H9 (cell line): ENCODE measurements around the gene IKZF1. TPM values are rescaled to one million over a fixed set of nuclear protein-coding genes. Genes with fewer than 3 reads are reported as not detected.

ENCODE experiments used
- DNase-seq: peaks from one replicate; pipeline ENCODE4 v3.0.0-alpha.2; 2017
- H2AFZ ChIP-seq: one replicate; pipeline ENCODE4 v1.6.1; 2013; ENCODE audit warnings: mild to moderate bottlenecking, low read length, control low read depth, moderate library complexity
- H2AK5ac ChIP-seq: 2 replicates; pipeline ENCODE4 v1.6.1; 2013; ENCODE audit warnings: low read length, control low read depth, mixed read lengths; ENCODE audit not compliant: insufficient read length
- H2BK120ac ChIP-seq: one replicate; pipeline ENCODE4 v1.6.1; 2013; ENCODE audit warnings: low read depth, mild to moderate bottlenecking, low read length, control low read depth, inconsistent platforms; ENCODE audit not compliant: poor library complexity, severe bottlenecking
- H2BK12ac ChIP-seq: 2 replicates; pipeline ENCODE4 v1.6.1; 2013; ENCODE audit warnings: low read length, control low read depth, mixed read lengths, low read depth; ENCODE audit not compliant: insufficient read length
- H2BK15ac ChIP-seq: 2 replicates; pipeline ENCODE4 v1.6.1; 2013; ENCODE audit warnings: low read depth, low read length, control low read depth
- H2BK20ac ChIP-seq: one replicate; pipeline ENCODE4 v1.6.1; 2013; ENCODE audit warnings: low read depth, mild to moderate bottlenecking, low read length, control low read depth, inconsistent platforms; ENCODE audit not compliant: poor library complexity, severe bottlenecking
- H2BK5ac ChIP-seq: 2 replicates; pipeline ENCODE4 v1.6.1; 2013; ENCODE audit warnings: low read length, control low read depth, mixed read lengths; ENCODE audit not compliant: insufficient read length
- H3K14ac ChIP-seq: 2 replicates; pipeline ENCODE4 v1.6.1; 2013; ENCODE audit warnings: low read length, control low read depth; ENCODE audit not compliant: insufficient read depth
- H3K18ac ChIP-seq: 2 replicates; pipeline ENCODE4 v1.6.1; 2013; ENCODE audit warnings: low read depth, mild to moderate bottlenecking, mixed read lengths, low read length, control low read depth; ENCODE audit not compliant: insufficient read length
- H3K23ac ChIP-seq: 2 replicates; pipeline ENCODE4 v1.6.1; 2013; ENCODE audit warnings: low read length, control low read depth, mixed read lengths, low read depth; ENCODE audit not compliant: insufficient read length
- H3K23me2 ChIP-seq: 2 replicates; pipeline ENCODE4 v1.6.1; 2013; ENCODE audit warnings: low read depth, mild to moderate bottlenecking, mixed read lengths, low read length, control low read depth; ENCODE audit not compliant: insufficient read length, poor library complexity, severe bottlenecking
- H3K27ac ChIP-seq: 2 replicates; pipeline ENCODE4 v1.5.1; 2013; ENCODE audit warnings: low read length, control low read depth, mixed read lengths, low read depth; ENCODE audit not compliant: insufficient read length
- H3K27me3 ChIP-seq: 2 replicates; pipeline ENCODE4 v1.6.1; 2013; ENCODE audit warnings: low read length, control low read depth, inconsistent platforms; ENCODE audit not compliant: insufficient read depth
- H3K4ac ChIP-seq: 2 replicates; pipeline ENCODE4 v1.6.1; 2013; ENCODE audit warnings: low read depth, mild to moderate bottlenecking, control low read depth, inconsistent platforms, low read length, moderate library complexity
- H3K4me1 ChIP-seq: 2 replicates; pipeline ENCODE4 v1.6.1; 2013; ENCODE audit warnings: low read length, control low read depth, inconsistent platforms; ENCODE audit not compliant: insufficient read depth
- H3K4me2 ChIP-seq: 2 replicates; pipeline ENCODE4 v1.6.1; 2013; ENCODE audit warnings: low read length, control low read depth, mixed read lengths; ENCODE audit not compliant: insufficient read length, insufficient read depth
- H3K56ac ChIP-seq: 2 replicates; pipeline ENCODE4 v1.6.1; 2013; ENCODE audit warnings: low read depth, mild to moderate bottlenecking, mixed read lengths, low read length, control low read depth; ENCODE audit not compliant: insufficient read length
- H3K79me1 ChIP-seq: 2 replicates; pipeline ENCODE4 v1.6.1; 2013; ENCODE audit warnings: low read depth, mild to moderate bottlenecking, moderate library complexity, low read length, control low read depth, inconsistent platforms; ENCODE audit not compliant: insufficient read depth, poor library complexity, severe bottlenecking
- H3K79me2 ChIP-seq: 2 replicates; pipeline ENCODE4 v1.6.1; 2013; ENCODE audit warnings: low read length, control low read depth, inconsistent platforms; ENCODE audit not compliant: insufficient read depth
- H3K9ac ChIP-seq: 2 replicates; pipeline ENCODE4 v1.6.1; 2013; ENCODE audit warnings: low read length, control low read depth, mixed read lengths; ENCODE audit not compliant: insufficient read length; ENCODE audit errors: extremely low read depth
- H3K9me3 ChIP-seq: one replicate; pipeline ENCODE4 v1.6.1; 2013; ENCODE audit warnings: low read depth, low read length, inconsistent platforms; ENCODE audit not compliant: control insufficient read depth
- H3T11ph ChIP-seq: one replicate; pipeline ENCODE4 v1.6.1; 2013; ENCODE audit warnings: mild to moderate bottlenecking, low read length, control low read depth, inconsistent platforms
- H4K20me1 ChIP-seq: one replicate; pipeline ENCODE4 v1.6.1; 2013; ENCODE audit not compliant: control insufficient read depth, insufficient read length, insufficient read depth
- H4K5ac ChIP-seq: 2 replicates; pipeline ENCODE4 v1.6.1; 2013; ENCODE audit warnings: low read depth, mild to moderate bottlenecking, mixed read lengths, low read length, control low read depth; ENCODE audit not compliant: insufficient read length
- H4K8ac ChIP-seq: replicated peaks from 2 replicates; pipeline ENCODE4 v1.6.1; 2013; ENCODE audit warnings: low read length, control low read depth, mixed read lengths, low read depth; ENCODE audit not compliant: insufficient read length
- H4K91ac ChIP-seq: 2 replicates; pipeline ENCODE4 v1.6.1; 2013; ENCODE audit warnings: low read depth, mild to moderate bottlenecking, moderate library complexity, mixed read lengths, low read length, control low read depth; ENCODE audit not compliant: insufficient read length
- H3K27ac Mint-ChIP-seq, 3 experiments: 2 replicates in 2 of 3; 3 replicates in 1 of 3; pipeline ENCODE4 v1.8.0; 2020 to 2021; ENCODE audit warnings: mixed read lengths in 3 of 3, mild to moderate bottlenecking in 1 of 3, moderate library complexity in 1 of 3
- H3K27me3 Mint-ChIP-seq: 2 replicates; pipeline ENCODE4 v1.8.0; 2021; ENCODE audit warnings: low read depth, mild to moderate bottlenecking, moderate library complexity, mixed read lengths
- H3K36me3 Mint-ChIP-seq, 3 experiments: 2 replicates in 2 of 3; 3 replicates in 1 of 3; pipeline ENCODE4 v1.8.0; 2020 to 2021; ENCODE audit warnings: low read depth in 3 of 3, mixed read lengths in 3 of 3; ENCODE audit not compliant: insufficient read depth in 1 of 3
- H3K4me1 Mint-ChIP-seq, 2 experiments: 2 replicates each; pipeline ENCODE4 v1.8.0; 2020; ENCODE audit warnings: mixed read lengths in 2 of 2
- H3K4me3 Mint-ChIP-seq, 2 experiments: 2 replicates in 1 of 2; 3 replicates in 1 of 2; pipeline ENCODE4 v1.8.0; 2020 to 2021; ENCODE audit warnings: mild to moderate bottlenecking in 2 of 2, mixed read lengths in 2 of 2, moderate library complexity in 1 of 2
- H3K9me3 Mint-ChIP-seq, 2 experiments: 2 replicates in 1 of 2; 3 replicates in 1 of 2; pipeline ENCODE4 v1.8.0; 2020; ENCODE audit warnings: mild to moderate bottlenecking in 2 of 2, mixed read lengths in 2 of 2, moderate library complexity in 1 of 2
- WGBS: extraction: QIAGEN DNeasy Blood & Tissue Kit; methylation state at CpG from one replicate; pipeline ENCODE4 v1.1.7; 2013; ENCODE audit warnings: missing lambda C conversion rate, low lambda C conversion rate, mixed read lengths; ENCODE audit not compliant: insufficient read length; ENCODE audit errors: extremely low coverage; 5-methylcytosine and 5-hydroxymethylcytosine counted together
- total RNA-seq: library from RNA; stranded (reverse); gene quantifications from 2 replicates; pipeline ENCODE4 v1.2.1, GENCODE V29; 2021
- TF ChIP-seq, protein P1 (sequence below): fragments of 200-600 bp; sonication (generic); conservative IDR thresholded peaks from 3 replicates; pipeline ENCODE4 v1.8.0; 2021; ENCODE audit warnings: antibody characterized with exemption, mild to moderate bottlenecking

The IKZF1 gene
- total RNA-seq, 1 experiment from 2014 or later = 0.98 TPM

DNA sequence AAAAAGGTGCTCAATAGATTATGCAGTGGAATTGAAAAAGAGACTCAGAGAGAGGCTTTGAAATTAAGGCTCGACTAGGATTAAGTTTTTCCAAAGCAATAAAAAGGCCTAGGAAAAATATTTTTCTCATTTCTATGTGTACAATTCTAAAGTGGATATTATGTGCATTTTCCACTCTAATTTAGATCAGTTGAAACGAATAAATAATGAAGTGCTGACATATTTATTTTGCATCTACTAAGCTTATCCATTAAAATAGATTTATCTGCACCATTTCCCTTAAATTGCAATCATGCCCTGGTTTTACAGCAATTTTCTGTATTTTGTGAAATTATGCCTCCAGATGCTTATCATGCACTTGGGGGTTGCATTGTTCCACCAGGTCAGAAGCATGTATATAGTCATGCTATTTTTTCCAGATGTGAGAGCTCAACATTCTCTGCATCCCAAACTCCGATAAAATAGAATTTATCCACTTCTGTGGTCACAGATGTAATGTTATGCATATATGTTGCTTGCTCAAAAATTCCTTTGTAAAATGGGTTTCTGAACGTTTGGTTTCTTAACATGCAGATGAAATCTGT is 127.3 kb downstream of the IKZF1 start:
- H4K20me1 ChIP-seq = no peaks in the 10 kb centered on the region
- TF ChIP-seq, protein P1, sequence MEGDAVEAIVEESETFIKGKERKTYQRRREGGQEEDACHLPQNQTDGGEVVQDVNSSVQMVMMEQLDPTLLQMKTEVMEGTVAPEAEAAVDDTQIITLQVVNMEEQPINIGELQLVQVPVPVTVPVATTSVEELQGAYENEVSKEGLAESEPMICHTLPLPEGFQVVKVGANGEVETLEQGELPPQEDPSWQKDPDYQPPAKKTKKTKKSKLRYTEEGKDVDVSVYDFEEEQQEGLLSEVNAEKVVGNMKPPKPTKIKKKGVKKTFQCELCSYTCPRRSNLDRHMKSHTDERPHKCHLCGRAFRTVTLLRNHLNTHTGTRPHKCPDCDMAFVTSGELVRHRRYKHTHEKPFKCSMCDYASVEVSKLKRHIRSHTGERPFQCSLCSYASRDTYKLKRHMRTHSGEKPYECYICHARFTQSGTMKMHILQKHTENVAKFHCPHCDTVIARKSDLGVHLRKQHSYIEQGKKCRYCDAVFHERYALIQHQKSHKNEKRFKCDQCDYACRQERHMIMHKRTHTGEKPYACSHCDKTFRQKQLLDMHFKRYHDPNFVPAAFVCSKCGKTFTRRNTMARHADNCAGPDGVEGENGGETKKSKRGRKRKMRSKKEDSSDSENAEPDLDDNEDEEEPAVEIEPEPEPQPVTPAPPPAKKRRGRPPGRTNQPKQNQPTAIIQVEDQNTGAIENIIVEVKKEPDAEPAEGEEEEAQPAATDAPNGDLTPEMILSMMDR = no peak
- Mint-ChIP-seq H3K4me3 (no peak overlapping the region), H3K36me3 (no peaks in the 10 kb centered on the region), H3K4me1 (peaks cover 0 to 5% of the 10 kb centered on the region in 2 experiments; a peak in 2 of 4 replicates), H3K27ac (no peak overlapping the region), H3K9me3 (no peaks in the 10 kb centered on the region), H3K27me3 (no peaks in the 10 kb centered on the region; the same call in none of the 2 replicates)
- no peak overlapping the region for H3K23ac ChIP-seq
- H3K4me2 ChIP-seq = no peak overlapping the region
- H2BK120ac ChIP-seq = no peak overlapping the region
- no peak overlapping the region for H3K4ac ChIP-seq
- no peaks in the 10 kb centered on the region for H3K23me2 ChIP-seq
- no peaks in the 10 kb centered on the region for H3K79me2 ChIP-seq
- no peak overlapping the region for H3T11ph ChIP-seq
- WGBS = no CpG with 5 or more reads among the region's 4 CpGs
- H3K27me3 ChIP-seq = no peaks in the 10 kb centered on the region
- no peak overlapping the region for H3K56ac ChIP-seq
- H3K79me1 ChIP-seq = no peaks in the 10 kb centered on the region
- no peak overlapping the region for H3K27ac ChIP-seq
- no peak overlapping the region for H2BK12ac ChIP-seq
- no peak overlapping the region for H2AFZ ChIP-seq
- H2AK5ac ChIP-seq = no peak overlapping the region
- H4K5ac ChIP-seq = no peak overlapping the region
- no peak overlapping the region for H3K14ac ChIP-seq
- H4K91ac ChIP-seq = no peak overlapping the region
- H2BK5ac ChIP-seq = no peak overlapping the region
- H3K9me3 ChIP-seq = no peaks in the 10 kb centered on the region
- no peak for DNase-seq
- no peak overlapping the region for H2BK15ac ChIP-seq
- no peak overlapping the region for H3K9ac ChIP-seq
- H3K18ac ChIP-seq = no peak overlapping the region
- no peak overlapping the region for H2BK20ac ChIP-seq
- H4K8ac ChIP-seq = no peak overlapping the region
- no peaks in the 10 kb centered on the region for H3K4me1 ChIP-seq
